CD8-positive, alpha-beta memory T cell (primary cell): ENCODE measurements around the gene S100A14. TPM values are rescaled to one million over a fixed set of nuclear protein-coding genes. Genes with fewer than 3 reads are reported as not detected.
"Not testable (repeated sequence)": the region's sequence is repeated elsewhere in the genome, so short reads cannot be mapped to it uniquely, and the experiment has no call there.

Experiments
- CTCF ChIA-PET: fragments of 350-600 bp; sonication (Branson Sonifier 250); formaldehyde crosslinking; loops from one replicate; lab custom pipeline; 2021; ENCODE audit warnings: antibody characterized with exemption; lab: Charles Lee
- POLR2A ChIA-PET: fragments of 350-600 bp; sonication (Branson Sonifier 250); formaldehyde crosslinking; loops from one replicate; lab custom pipeline; 2021; ENCODE audit warnings: antibody characterized with exemption; lab: Charles Lee
- DNase-seq, 5 donors: peaks; one replicate each; pipeline versions ENCODE4 v3.0.0 to v3.0.0-alpha.2; 2020 to 2022; ENCODE audit warnings: mixed read lengths in 1 of 5
- H3K27ac ChIP-seq: one replicate; pipeline ENCODE4 v1.7.0; 2013; ENCODE audit warnings: low read depth, mild to moderate bottlenecking, low read length, moderate library complexity
- H3K27me3 ChIP-seq: 2 replicates; pipeline ENCODE4 v1.7.0; 2013; ENCODE audit warnings: low read length, mild to moderate bottlenecking; ENCODE audit not compliant: insufficient read depth, poor library complexity, severe bottlenecking
- H3K36me3 ChIP-seq: 2 replicates; pipeline ENCODE4 v1.7.0; 2013; ENCODE audit warnings: mild to moderate bottlenecking, low read length, moderate library complexity; ENCODE audit not compliant: insufficient read depth
- H3K4me1 ChIP-seq: 2 replicates; pipeline ENCODE4 v1.7.0; 2013; ENCODE audit warnings: mild to moderate bottlenecking, low read length, moderate library complexity; ENCODE audit not compliant: insufficient read depth
- H3K4me3 ChIP-seq: 2 replicates; pipeline ENCODE4 v1.7.0; 2013; ENCODE audit warnings: mild to moderate bottlenecking, low read length
- H3K9me3 ChIP-seq: 2 replicates; pipeline ENCODE4 v1.7.0; 2013; ENCODE audit warnings: mild to moderate bottlenecking, low read length
- H3K27ac Mint-ChIP-seq, 8 donors: one replicate each; pipeline ENCODE4 v1.8.0; 2020 to 2021; ENCODE audit warnings: mixed read lengths in 8 of 8, mild to moderate bottlenecking in 6 of 8, inconsistent platforms in 3 of 8, moderate library complexity in 3 of 8
- H3K27me3 Mint-ChIP-seq, 2 donors: one replicate each; pipeline ENCODE4 v1.8.0; 2020 to 2021; ENCODE audit warnings: mixed read lengths in 2 of 2, mild to moderate bottlenecking in 1 of 2, moderate library complexity in 1 of 2
- H3K36me3 Mint-ChIP-seq, 3 donors: one replicate each; pipeline ENCODE4 v1.8.0; 2020 to 2021; ENCODE audit warnings: mixed read lengths in 3 of 3, inconsistent platforms in 1 of 3, mild to moderate bottlenecking in 1 of 3
- H3K4me1 Mint-ChIP-seq, 3 donors: one replicate each; pipeline ENCODE4 v1.8.0; 2020 to 2021; ENCODE audit warnings: mixed read lengths in 3 of 3, inconsistent platforms in 1 of 3, mild to moderate bottlenecking in 1 of 3
- H3K4me3 Mint-ChIP-seq, 7 donors: one replicate each; pipeline ENCODE4 v1.8.0; 2020 to 2021; ENCODE audit warnings: mixed read lengths in 7 of 7, mild to moderate bottlenecking in 6 of 7, moderate library complexity in 4 of 7, inconsistent platforms in 2 of 7
- H3K9me3 Mint-ChIP-seq, 5 donors: one replicate each; pipeline ENCODE4 v1.8.0; 2020 to 2022; ENCODE audit warnings: mixed read lengths in 5 of 5, mild to moderate bottlenecking in 3 of 5, moderate library complexity in 2 of 5, inconsistent platforms in 1 of 5
- polyA plus RNA-seq: library from polyadenylated mRNA; unstranded; fragments of 300-500 nt; fragmentation: Illumina TruSeq; gene quantifications from one replicate; pipeline ENCODE4 v1.2.3, GENCODE V29; 2021
- total RNA-seq, 2 experiments: library from RNA; stranded (reverse); gene quantifications; one replicate each; pipeline ENCODE4 v1.2.3, GENCODE V29; 2021

Gene S100A14
- total and polyA plus RNA-seq, 3 experiments from 2014 or later: not detected

DNA sequence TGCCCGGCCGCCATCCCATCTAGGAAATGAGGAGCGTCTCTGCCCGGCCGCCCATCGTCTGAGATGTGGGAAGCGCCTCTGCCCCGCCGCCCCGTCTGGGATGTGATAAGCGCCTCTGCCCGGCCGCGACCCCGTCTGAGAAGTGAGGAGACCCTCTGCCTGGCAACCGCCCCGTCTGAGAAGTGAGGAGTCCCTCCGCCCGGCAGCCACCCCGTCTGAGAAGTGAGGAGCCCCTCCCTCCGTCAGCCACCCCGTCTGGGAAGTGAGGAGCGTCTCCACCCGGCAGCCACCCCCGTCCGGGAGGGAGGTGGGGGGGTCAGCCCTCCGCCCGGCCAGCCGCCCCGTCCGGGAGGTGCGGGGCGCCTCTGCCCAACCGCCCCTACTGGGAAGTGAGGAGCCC, 33.3 kb downstream of the S100A14 start:
- H3K4me1 ChIP-seq, H3K4me3 Mint-ChIP-seq, H3K27ac ChIP-seq, H3K4me1 Mint-ChIP-seq, DNase-seq, H3K9me3 ChIP-seq, H3K9me3 Mint-ChIP-seq, H3K27ac Mint-ChIP-seq, H3K36me3 Mint-ChIP-seq, CTCF ChIA-PET, POLR2A ChIA-PET, H3K4me3 ChIP-seq, H3K36me3 ChIP-seq: not testable (repeated sequence)
- peaks cover 10% of the 10 kb centered on the region for H3K27me3 ChIP-seq
- H3K27me3 Mint-ChIP-seq: peaks cover 23 to 24% of the 10 kb centered on the region in 2 donors

DNA sequence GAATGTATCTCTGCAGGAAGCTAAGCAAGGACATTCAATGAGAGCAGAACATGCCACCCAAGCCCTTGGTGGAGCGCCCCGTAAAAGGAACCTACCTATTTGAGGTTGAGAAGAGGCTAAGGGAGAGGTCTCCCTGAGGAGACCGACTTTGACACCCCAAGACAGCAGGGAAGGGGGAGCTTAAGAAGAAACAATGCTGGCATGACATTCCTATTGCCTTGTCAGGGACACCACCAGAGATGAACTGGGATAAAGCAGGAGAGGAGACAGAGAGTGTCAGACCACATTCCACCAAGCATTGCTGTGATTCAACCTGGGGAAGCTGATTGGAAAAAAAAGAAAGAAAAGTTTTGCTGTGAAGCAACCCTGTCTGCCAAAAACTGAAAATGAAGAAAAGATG, 37.2 kb downstream of the S100A14 start:
- Histone ChIP-seq H3K4me1 (no peaks in the 10 kb centered on the region), H3K4me3 (no peak overlapping the region), H3K9me3 (no peaks in the 10 kb centered on the region), H3K36me3 (no peaks in the 10 kb centered on the region), H3K27me3 (peaks cover 8% of the 10 kb centered on the region), H3K27ac (no peak overlapping the region)
- no peak for DNase-seq
- Mint-ChIP-seq H3K9me3 (no peaks in the 10 kb centered on the region), H3K4me1 (no peaks in the 10 kb centered on the region), H3K27ac (no peak overlapping the region), H3K27me3 (peaks cover 19 to 27% of the 10 kb centered on the region in 2 donors), H3K36me3 (peaks cover 0 to 3% (median 0%) of the 10 kb centered on the region in 3 donors), H3K4me3 (no peak overlapping the region)
- CTCF ChIA-PET: no interaction called here
- POLR2A ChIA-PET: no interaction called here

DNA sequence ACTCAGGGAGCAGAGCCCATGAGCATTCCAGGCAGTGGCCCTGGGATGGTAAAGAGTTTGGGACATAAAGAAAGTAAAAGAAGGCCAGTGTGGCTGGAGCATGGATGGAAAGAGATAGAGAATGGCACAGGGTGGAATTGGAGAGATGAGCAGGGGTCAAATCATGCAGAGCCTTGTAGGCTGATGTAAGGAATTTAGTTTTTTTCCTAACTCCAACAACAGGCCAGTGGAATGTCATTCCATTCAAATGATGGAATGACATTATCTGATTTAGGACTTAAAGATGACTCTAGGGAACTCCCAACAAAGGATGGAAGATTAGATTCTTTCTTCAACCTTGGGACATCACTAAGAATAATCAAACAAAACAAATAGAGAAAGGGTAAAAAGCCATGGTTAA, 37.6 kb downstream of the S100A14 start:
- Mint-ChIP-seq H3K36me3 (peaks cover 0 to 3% (median 0%) of the 10 kb centered on the region in 3 donors), H3K4me1 (no peaks in the 10 kb centered on the region), H3K27ac (peak overlapping the region in 1 of 8 donors; percentile 45), H3K27me3 (peaks cover 19 to 26% of the 10 kb centered on the region in 2 donors), H3K9me3 (no peaks in the 10 kb centered on the region), H3K4me3 (no peak overlapping the region)
- peaks cover 8% of the 10 kb centered on the region for H3K27me3 ChIP-seq
- H3K9me3 ChIP-seq: no peaks in the 10 kb centered on the region
- H3K27ac ChIP-seq: no peak overlapping the region
- DNase-seq: no peak
- H3K4me3 ChIP-seq: no peak overlapping the region
- H3K36me3 ChIP-seq: no peaks in the 10 kb centered on the region
- ChIA-PET CTCF (interaction anchor here (1.0 kb wide), 1 partner anchor 83 kb away, joined by 3 read pairs; no protein-coding TSS in a partner anchor), POLR2A (no interaction called here)
- H3K4me1 ChIP-seq: no peaks in the 10 kb centered on the region

DNA sequence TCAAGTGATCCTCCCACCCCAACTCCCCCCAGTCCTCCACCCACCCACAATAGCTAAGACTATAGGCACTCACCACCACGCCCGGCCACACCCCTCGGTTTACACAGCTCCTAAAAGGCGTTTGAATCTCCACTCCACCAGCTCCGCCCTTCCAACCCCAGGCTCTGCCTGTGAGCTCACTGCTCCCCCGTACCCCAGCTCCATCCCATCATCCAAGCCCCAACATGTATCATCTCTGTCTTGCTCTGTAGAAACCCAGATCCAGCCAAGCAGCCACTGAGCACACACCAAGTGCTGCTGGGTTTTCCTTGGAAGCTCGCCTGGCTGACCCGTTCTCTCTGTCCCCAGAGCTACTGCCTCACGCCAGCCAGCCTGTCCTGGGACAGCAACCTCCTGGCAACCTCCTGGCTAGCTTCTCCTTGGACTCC, 38.5 kb downstream of the S100A14 start:
- Histone ChIP-seq H3K4me3 (no peak overlapping the region), H3K4me1 (no peaks in the 10 kb centered on the region), H3K27me3 (peaks cover 8% of the 10 kb centered on the region), H3K9me3 (no peaks in the 10 kb centered on the region), H3K36me3 (no peaks in the 10 kb centered on the region), H3K27ac (no peak overlapping the region)
- H3K4me3 Mint-ChIP-seq: no peak overlapping the region
- POLR2A ChIA-PET: no interaction called here
- no peak for DNase-seq
- peaks cover 19 to 26% of the 10 kb centered on the region in 2 donors for H3K27me3 Mint-ChIP-seq
- peak overlapping the region in 1 of 8 donors; percentile 39 for H3K27ac Mint-ChIP-seq
- CTCF ChIA-PET: interaction anchor here (1.0 to 2.9 kb wide), 2 partner anchors 67 to 82 kb away, joined by 3 to 9 read pairs; no protein-coding TSS in a partner anchor
- peaks cover 0 to 3% (median 0%) of the 10 kb centered on the region in 3 donors for H3K36me3 Mint-ChIP-seq
- no peaks in the 10 kb centered on the region for H3K9me3 Mint-ChIP-seq
- H3K4me1 Mint-ChIP-seq: peaks cover 0 to 2% (median 0%) of the 10 kb centered on the region in 3 donors

DNA sequence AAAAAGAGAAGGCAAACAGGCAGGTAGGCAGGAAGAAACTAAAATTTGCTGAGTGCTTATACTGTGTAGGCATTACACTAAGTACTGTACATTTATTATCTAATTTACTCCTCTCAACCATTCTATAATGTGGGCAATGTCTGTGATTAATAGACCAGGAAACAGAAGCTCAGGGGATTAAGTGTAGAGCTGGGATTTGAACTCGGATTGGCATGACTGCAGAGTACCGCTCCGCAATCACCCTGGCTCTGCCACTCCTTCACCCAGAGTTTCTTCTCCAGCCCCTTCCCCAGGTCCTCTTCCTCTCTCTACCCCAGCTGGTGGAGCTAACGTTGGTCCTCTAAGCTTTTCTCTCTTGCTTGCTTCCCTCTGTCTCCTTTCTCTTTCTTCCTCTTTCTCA, 39.0 kb downstream of the S100A14 start:
- Histone ChIP-seq H3K4me1 (no peaks in the 10 kb centered on the region), H3K9me3 (no peaks in the 10 kb centered on the region), H3K36me3 (no peaks in the 10 kb centered on the region), H3K27ac (no peak overlapping the region), H3K27me3 (peaks cover 8% of the 10 kb centered on the region), H3K4me3 (no peak overlapping the region)
- DNase-seq: no peak
- H3K4me3 Mint-ChIP-seq: no peak overlapping the region
- H3K36me3 Mint-ChIP-seq: peaks cover 0 to 3% (median 0%) of the 10 kb centered on the region in 3 donors
- H3K27ac Mint-ChIP-seq: no peak overlapping the region
- CTCF ChIA-PET: interaction anchor here (1.0 to 2.9 kb wide), 2 partner anchors 66 to 82 kb away, joined by 3 to 9 read pairs; no protein-coding TSS in a partner anchor
- no peaks in the 10 kb centered on the region for H3K9me3 Mint-ChIP-seq
- peaks cover 0 to 3% (median 0%) of the 10 kb centered on the region in 3 donors for H3K4me1 Mint-ChIP-seq
- peaks cover 19 to 26% of the 10 kb centered on the region in 2 donors for H3K27me3 Mint-ChIP-seq
- POLR2A ChIA-PET: no interaction called here

DNA sequence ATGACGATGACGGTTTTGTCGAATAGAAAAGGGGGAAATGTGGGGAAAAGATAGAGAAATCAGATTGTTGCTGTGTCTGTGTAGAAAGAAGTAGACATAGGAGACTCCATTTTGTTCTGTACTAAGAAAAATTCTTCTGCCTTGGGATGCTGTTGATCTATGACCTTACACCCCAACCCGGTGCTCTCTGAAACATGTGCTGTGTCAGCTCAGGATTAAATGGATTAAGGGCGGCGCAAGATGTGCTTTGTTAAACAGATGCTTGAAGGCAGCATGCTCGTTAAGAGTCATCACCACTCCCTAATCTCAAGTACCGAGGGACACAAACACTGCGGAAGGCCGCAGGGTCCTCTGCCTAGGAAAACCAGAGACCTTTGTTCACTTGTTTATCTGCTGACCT, 40.6 kb downstream of the S100A14 start:
- H3K27ac Mint-ChIP-seq, H3K27me3 ChIP-seq, H3K4me1 Mint-ChIP-seq, H3K36me3 ChIP-seq, H3K4me3 ChIP-seq, H3K4me3 Mint-ChIP-seq, POLR2A ChIA-PET, H3K36me3 Mint-ChIP-seq, H3K4me1 ChIP-seq, H3K27ac ChIP-seq, H3K9me3 Mint-ChIP-seq, DNase-seq, H3K9me3 ChIP-seq: not testable (repeated sequence)
- peaks cover 20 to 38% of the 10 kb centered on the region in 2 donors for H3K27me3 Mint-ChIP-seq
- CTCF ChIA-PET: interaction anchor here (2.9 kb wide), 1 partner anchor 65 kb away, joined by 9 read pairs; no protein-coding TSS in a partner anchor

DNA sequence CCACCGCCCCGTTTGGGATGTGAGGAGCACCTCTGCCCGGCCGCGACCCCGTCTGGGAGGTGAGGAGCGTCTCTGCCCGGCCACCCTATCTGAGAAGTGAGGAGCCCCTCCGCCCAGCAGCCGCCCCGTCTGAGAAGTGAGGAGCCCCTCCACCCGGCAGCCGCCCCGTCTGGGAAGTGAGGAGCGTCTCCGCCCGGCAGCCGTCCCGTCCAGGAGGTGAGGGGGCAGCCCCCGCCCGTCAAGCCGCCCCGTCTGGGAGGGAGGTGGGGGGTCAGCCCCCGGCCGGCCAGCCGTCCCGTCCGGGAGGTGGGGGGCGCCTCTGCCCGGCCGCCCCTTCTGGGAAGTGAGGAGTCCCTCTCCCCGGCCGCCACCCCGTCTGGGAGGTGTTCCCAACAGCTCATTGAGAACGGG, 41.0 kb downstream of the S100A14 start:
- H3K9me3 Mint-ChIP-seq, H3K27ac Mint-ChIP-seq, H3K4me3 ChIP-seq, DNase-seq, POLR2A ChIA-PET, H3K4me1 ChIP-seq, H3K36me3 Mint-ChIP-seq, H3K36me3 ChIP-seq, CTCF ChIA-PET, H3K4me3 Mint-ChIP-seq, H3K27me3 ChIP-seq, H3K9me3 ChIP-seq, H3K4me1 Mint-ChIP-seq, H3K27ac ChIP-seq: not testable (repeated sequence)
- peaks cover 20 to 39% of the 10 kb centered on the region in 2 donors for H3K27me3 Mint-ChIP-seq

DNA sequence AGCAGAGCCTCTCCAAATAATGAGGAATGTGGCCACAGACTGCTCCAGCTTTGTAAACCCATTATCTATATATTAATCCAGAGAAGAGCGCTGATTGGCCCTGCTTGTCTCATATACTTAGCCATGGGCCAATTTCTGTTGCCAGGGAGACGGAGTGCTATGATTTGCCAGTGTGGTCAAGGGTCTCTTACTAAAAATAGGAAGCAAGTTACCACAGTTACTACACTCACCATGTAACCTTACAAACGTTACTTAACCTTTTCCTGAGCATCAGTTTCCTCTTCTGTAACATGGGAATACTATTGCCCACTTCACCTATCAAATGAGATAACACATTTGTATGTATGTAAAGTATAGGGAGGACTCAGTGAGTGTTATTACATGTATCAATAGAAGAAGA, 42.8 kb downstream of the S100A14 start:
- Histone ChIP-seq H3K27me3 (peaks cover 7% of the 10 kb centered on the region), H3K27ac (no peak overlapping the region), H3K36me3 (no peaks in the 10 kb centered on the region), H3K9me3 (no peaks in the 10 kb centered on the region), H3K4me1 (peaks cover 1% of the 10 kb centered on the region), H3K4me3 (no peak overlapping the region)
- H3K27ac Mint-ChIP-seq: peak overlapping the region in 1 of 8 donors; percentile 58
- DNase-seq: no peak
- CTCF ChIA-PET: interaction anchor here (6.5 kb wide), 2 partner anchors 40 to 64 kb away, joined by 109 to 125 read pairs; partner anchors contain the start of gene S100A6
- POLR2A ChIA-PET: no interaction called here
- H3K4me1 Mint-ChIP-seq: peaks cover 5 to 9% (median 8%) of the 10 kb centered on the region in 3 donors
- H3K4me3 Mint-ChIP-seq: no peak overlapping the region
- H3K9me3 Mint-ChIP-seq: no peaks in the 10 kb centered on the region
- H3K27me3 Mint-ChIP-seq: peaks cover 7 to 35% of the 10 kb centered on the region in 2 donors
- H3K36me3 Mint-ChIP-seq: peaks cover 0 to 3% (median 0%) of the 10 kb centered on the region in 3 donors
